Thyroid gland (tissue), 4 donors: ENCODE data around the gene SDSL. TPM values are rescaled to one million over a fixed set of nuclear protein-coding genes. Genes with fewer than 3 reads are reported as not detected.

Source experiments
- DNase-seq, 2 donors: peaks; one replicate each; pipeline ENCODE4 v3.0.0-alpha.2; 2019
- H3K27ac ChIP-seq, 3 donors: fragments of 200-600 bp; sonication (generic); 1 replicate in 2 of 3; 2 replicates in 1 of 3; pipeline ENCODE4 v1.5.1; 2016 to 2019; ENCODE audit warnings: mild to moderate bottlenecking in 1 of 3, moderate library complexity in 1 of 3
- H3K27me3 ChIP-seq: fragments of 200-600 bp; sonication (generic); one replicate; pipeline ENCODE4 v1.5.1; 2019
- H3K36me3 ChIP-seq, 2 donors: fragments of 200-600 bp; sonication (generic); one replicate each; pipeline ENCODE4 v1.5.1; 2016 to 2019
- H3K4me1 ChIP-seq, 2 donors: fragments of 200-600 bp; sonication (generic); one replicate each; pipeline ENCODE4 v1.5.1; 2017 to 2019
- H3K4me3 ChIP-seq, 3 donors: fragments of 200-600 bp; sonication (generic); replicated peaks in 1 of 3; 1 replicate in 2 of 3; 2 replicates in 1 of 3; pipeline ENCODE4 v1.5.1; 2016; ENCODE audit warnings: mild to moderate bottlenecking in 1 of 3
- H3K9me3 ChIP-seq: fragments of 200-600 bp; sonication (generic); one replicate; pipeline ENCODE4 v1.5.1; 2017
- CTCF ChIP-seq, 6 experiments: fragments of 200-600 bp in 3 of 6; fragments of 450-650 bp in 3 of 6; sonication (generic) in 3 of 6; IDR thresholded peaks; one replicate each; pipeline ENCODE4 v1.5.1; 2016 to 2019; ENCODE audit warnings: antibody characterized with exemption in 6 of 6, mild to moderate bottlenecking in 2 of 6, inconsistent platforms in 1 of 6, moderate library complexity in 1 of 6
- POLR2A ChIP-seq, 2 donors: fragments of 450-650 bp; IDR thresholded peaks; one replicate each; pipeline ENCODE4 v1.6.1; 2017; ENCODE audit warnings: antibody characterized with exemption in 2 of 2, mild to moderate bottlenecking in 2 of 2, moderate library complexity in 1 of 2
- WGBS, 2 donors: methylation state at CpG; one replicate each; pipeline ENCODE4 v1.1.5; 2017; 5-methylcytosine and 5-hydroxymethylcytosine counted together
- intact Hi-C: fragments of 100-400 bp; cut with DNase I; formaldehyde crosslinking; loops from one replicate; pipeline ENCODE4 v1.15.1; 2023
- total RNA-seq, 4 donors: library from RNA; depleted of rRNA; stranded (reverse); fragments of >200 nt; gene quantifications; one replicate each; pipeline ENCODE4 v1.2.3, GENCODE V29; 2016

The SDSL gene
- total RNA-seq, 4 donors from 2014 or later: 13.6 to 42.2 (median 27.5) TPM

- Histone ChIP-seq H3K4me1 (no peaks in the 10 kb centered on the region), H3K9me3 (no peaks in the 10 kb centered on the region), H3K4me3 (no peak overlapping the region), H3K36me3 (no peaks in the 10 kb centered on the region), H3K27ac (no peak overlapping the region), H3K27me3 (no peaks in the 10 kb centered on the region)
- intact Hi-C loops: no loop called here
- 87 to 93% methylated on average over 1 of the region's 1 CpG for WGBS, 2 donors
- TF ChIP-seq POLR2A (IDR thresholded peaks at IDR 0.05) (no peak), CTCF (IDR thresholded peaks at IDR 0.05) (no peak)
- no peak for DNase-seq
Measured at GRCh38 chr12:113449839-113450238, 27.7 kb downstream of the SDSL start.

DNA sequence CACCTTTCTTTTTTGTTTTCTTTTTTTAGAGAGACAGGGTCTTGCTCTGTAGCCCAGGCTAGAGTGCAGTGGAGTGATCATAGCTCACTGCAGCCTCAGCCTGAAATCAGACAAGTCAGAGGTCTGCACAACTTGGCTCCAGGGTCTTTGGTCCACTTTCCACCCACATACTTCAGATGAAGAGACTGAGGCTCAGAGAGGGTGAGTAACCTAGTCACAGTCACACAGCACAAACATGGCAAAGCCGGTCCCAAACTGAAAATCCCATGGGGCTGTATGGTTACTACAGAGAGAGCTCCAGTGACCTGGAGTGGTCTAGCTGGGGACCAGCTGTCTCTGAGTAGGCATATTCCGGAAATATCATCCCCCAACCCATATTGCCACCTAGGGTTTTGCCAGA is 30.3 kb downstream of the SDSL start:
- intact Hi-C loops: no loop called here

DNA sequence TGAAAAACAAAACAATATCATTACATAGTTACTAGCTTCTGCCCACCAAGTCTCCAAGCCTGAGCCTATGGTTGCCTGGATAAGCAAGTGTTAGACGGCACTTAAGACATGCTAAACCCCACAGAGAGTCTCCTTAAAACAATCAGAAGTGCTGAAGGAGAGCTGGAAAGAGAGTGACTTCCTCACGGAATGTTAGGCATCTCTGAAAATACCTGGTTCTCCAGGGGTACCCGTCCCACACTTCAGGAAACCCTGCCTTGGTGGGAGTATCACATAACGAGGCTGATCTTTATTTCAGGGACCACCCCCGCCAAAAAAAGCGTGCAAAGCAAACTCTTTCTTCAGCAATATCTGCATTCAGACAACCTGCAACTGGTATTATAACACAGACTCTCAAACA is 31.1 kb downstream of the SDSL start:
- Histone ChIP-seq H3K27ac (no peak overlapping the region), H3K4me3 (no peak overlapping the region), H3K9me3 (no peaks in the 10 kb centered on the region), H3K4me1 (peaks cover 0 to 13% of the 10 kb centered on the region in 2 donors), H3K36me3 (no peaks in the 10 kb centered on the region), H3K27me3 (no peaks in the 10 kb centered on the region)
- TF ChIP-seq CTCF (IDR thresholded peaks at IDR 0.05) (no peak), POLR2A (IDR thresholded peaks at IDR 0.05) (no peak)
- no peak for DNase-seq
- 15 to 30% methylated on average over 6 of the region's 6 CpGs for WGBS, 2 donors
- intact Hi-C loops: no loop called here

More for the DNA sequence above, 30.3 kb downstream of the SDSL start:
- no peaks in the 10 kb centered on the region for H3K9me3 ChIP-seq
- no peak for TF ChIP-seq CTCF (IDR thresholded peaks at IDR 0.05)
- TF ChIP-seq POLR2A (IDR thresholded peaks at IDR 0.05): no peak
- H3K4me3 ChIP-seq: no peak overlapping the region
- WGBS, 2 donors: 81 to 89% methylated on average over 2 of the region's 2 CpGs
- H3K27ac ChIP-seq: no peak overlapping the region
- no peak for DNase-seq
- H3K4me1 ChIP-seq: peaks cover 0 to 11% of the 10 kb centered on the region in 2 donors
- H3K36me3 ChIP-seq: no peaks in the 10 kb centered on the region
- no peaks in the 10 kb centered on the region for H3K27me3 ChIP-seq

DNA sequence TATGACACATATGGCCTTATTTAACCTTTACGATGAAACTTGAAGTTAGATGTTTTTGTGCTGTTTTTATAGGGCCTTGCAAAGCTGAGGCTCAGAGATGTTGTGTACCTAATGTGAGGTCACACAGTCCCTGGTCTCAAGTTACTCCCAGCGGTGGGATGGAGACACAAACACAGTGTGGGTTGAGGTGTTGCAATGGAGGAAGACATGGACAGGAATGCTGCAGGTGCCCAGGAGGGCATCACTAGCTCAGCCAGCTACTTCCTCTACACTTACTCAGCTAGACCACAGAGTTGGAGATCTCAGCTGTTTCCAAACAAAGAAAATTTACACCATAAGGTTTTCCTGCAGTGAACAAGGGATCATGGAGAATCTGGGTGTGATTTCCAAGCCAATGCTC is 34.0 kb downstream of the SDSL start:
- intact Hi-C loops: no loop called here
- no peaks in the 10 kb centered on the region for H3K36me3 ChIP-seq
- DNase-seq: no peak
- no peaks in the 10 kb centered on the region for H3K27me3 ChIP-seq
- H3K9me3 ChIP-seq: no peaks in the 10 kb centered on the region
- no peak overlapping the region for H3K4me3 ChIP-seq
- no peak overlapping the region for H3K27ac ChIP-seq
- TF ChIP-seq POLR2A (IDR thresholded peaks at IDR 0.05): no peak
- TF ChIP-seq CTCF (IDR thresholded peaks at IDR 0.05): no peak
- H3K4me1 ChIP-seq: peaks cover 0 to 13% of the 10 kb centered on the region in 2 donors
- 70 to 88% methylated on average over 2 of the region's 2 CpGs for WGBS, 2 donors

DNA sequence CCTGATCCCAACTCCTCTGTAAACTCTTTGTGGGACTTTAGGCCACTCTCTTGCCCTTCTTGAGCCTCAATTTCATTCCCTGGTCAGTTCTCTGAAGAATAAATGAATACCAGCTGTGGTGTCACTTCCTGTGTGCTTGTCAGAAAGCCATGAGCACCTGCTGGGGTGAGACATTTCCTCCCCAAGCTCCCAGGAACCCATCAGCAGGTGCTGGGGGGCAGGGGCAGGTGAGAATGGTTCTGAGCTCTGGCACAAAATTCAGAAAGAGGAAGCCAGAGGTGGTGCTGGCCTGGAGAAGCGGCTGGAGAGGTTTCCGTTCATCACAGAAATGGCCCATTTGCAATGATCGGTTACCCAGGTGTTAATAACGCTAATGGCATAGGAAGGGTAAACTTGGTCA is 34.6 kb downstream of the SDSL start:
- no peak for DNase-seq
- no peaks in the 10 kb centered on the region for H3K9me3 ChIP-seq
- no peak overlapping the region for H3K4me3 ChIP-seq
- H3K27ac ChIP-seq: no peak overlapping the region
- no peaks in the 10 kb centered on the region for H3K27me3 ChIP-seq
- intact Hi-C loops: no loop called here
- no peaks in the 10 kb centered on the region for H3K36me3 ChIP-seq
- peaks cover 0 to 13% of the 10 kb centered on the region in 2 donors for H3K4me1 ChIP-seq
- no peak for TF ChIP-seq CTCF (IDR thresholded peaks at IDR 0.05)
- no peak for TF ChIP-seq POLR2A (IDR thresholded peaks at IDR 0.05)
- WGBS, 2 donors: 44 to 45% methylated on average over 4 of the region's 4 CpGs
